MCF 10A (cell line): ENCODE data around the gene DHRS4L2. TPM values are rescaled to one million over a fixed set of nuclear protein-coding genes. Genes with fewer than 3 reads are reported as not detected.
"Not testable (repeated sequence)": the region's sequence is repeated elsewhere in the genome, so short reads cannot be mapped to it uniquely, and the experiment has no call there.

Source experiments
- BruUV-seq: library from RNA; stranded (reverse); fragments of 400-500 nt; replicated peaks from 2 replicates; lab custom pipeline; 2021; lab: Mats Ljungman, UMichigan
- CTCF ChIA-PET: fragments of 300-600 bp; sonication (Branson Sonifier 250); formaldehyde crosslinking; extraction: SDS; loops from one replicate; lab custom pipeline; 2021; ENCODE audit warnings: antibody characterized with exemption, inconsistent platforms; lab: Yijun Ruan, JAX
- POLR2A ChIA-PET: fragments of 300-600, 350-650 bp; sonication (Branson Sonifier 250); formaldehyde crosslinking; extraction: SDS; loops from one replicate; lab custom pipeline; 2020; ENCODE audit warnings: antibody characterized with exemption, inconsistent platforms; lab: Yijun Ruan, JAX
- DNase-seq: peaks from one replicate; pipeline ENCODE4 v3.0.0-alpha.2; 2018; ENCODE audit not compliant: unreplicated experiment
- H3K27ac Mint-ChIP-seq: one replicate; pipeline ENCODE4 v1.8.0; 2022; ENCODE audit warnings: mild to moderate bottlenecking, low read depth, mixed read lengths; ENCODE audit not compliant: unreplicated experiment
- H3K27me3 Mint-ChIP-seq: one replicate; pipeline ENCODE4 v1.8.0; 2022; ENCODE audit warnings: mixed read lengths; ENCODE audit not compliant: insufficient read depth, unreplicated experiment
- H3K36me3 Mint-ChIP-seq: one replicate; pipeline ENCODE4 v1.8.0; 2022; ENCODE audit warnings: mild to moderate bottlenecking, moderate library complexity, mixed read lengths; ENCODE audit not compliant: insufficient read depth, unreplicated experiment
- H3K4me1 Mint-ChIP-seq: one replicate; pipeline ENCODE4 v1.8.0; 2022; ENCODE audit warnings: mixed read lengths; ENCODE audit not compliant: insufficient read depth, unreplicated experiment
- H3K4me3 Mint-ChIP-seq: one replicate; pipeline ENCODE4 v1.8.0; 2022; ENCODE audit warnings: mild to moderate bottlenecking, moderate library complexity, mixed read lengths; ENCODE audit not compliant: unreplicated experiment
- H3K9me3 Mint-ChIP-seq: one replicate; pipeline ENCODE4 v1.8.0; 2022; ENCODE audit warnings: mixed read lengths; ENCODE audit not compliant: unreplicated experiment
- intact Hi-C: fragments of 100-400 bp; cut with micrococcal nuclease; formaldehyde crosslinking; loops from 2 replicates; pipeline ENCODE4 v1.14.1; 2022
- total RNA-seq: library from RNA; stranded (reverse); gene quantifications from 2 replicates; pipeline ENCODE4 v1.2.3, GENCODE V29; 2022
- TF ChIP-seq, protein P1 (sequence below): fragments of 200-600 bp; IDR thresholded peaks from one replicate; pipeline ENCODE4 v1.8.0; 2022; ENCODE audit warnings: antibody characterized with exemption, mild to moderate bottlenecking; ENCODE audit not compliant: unreplicated experiment

Gene DHRS4L2
- total RNA-seq, 1 experiment from 2014 or later, result 20.8 TPM

DNA sequence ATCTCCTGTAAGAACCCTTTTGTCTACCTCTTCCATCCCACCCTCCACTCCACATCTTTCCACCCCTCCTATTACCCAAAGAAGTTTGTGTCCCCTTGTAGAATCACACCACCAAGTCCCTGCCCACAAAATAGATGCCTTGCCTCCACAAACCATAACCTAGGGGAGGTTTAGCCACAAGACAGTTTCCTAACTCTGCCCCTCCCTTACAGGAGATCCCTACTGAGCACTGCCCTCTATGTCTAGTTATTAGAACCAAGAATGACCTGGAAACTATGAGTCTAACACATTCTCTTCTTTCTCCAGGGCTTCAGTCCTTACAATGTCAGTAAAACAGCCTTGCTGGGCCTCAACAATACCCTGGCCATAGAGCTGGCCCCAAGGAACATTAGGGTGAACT is 12.3 kb downstream of the DHRS4L2 start:
- intact Hi-C loops, BruUV-seq, H3K27me3 Mint-ChIP-seq, H3K4me3 Mint-ChIP-seq, H3K9me3 Mint-ChIP-seq, DNase-seq, H3K4me1 Mint-ChIP-seq, H3K27ac Mint-ChIP-seq, POLR2A ChIA-PET, CTCF ChIA-PET, H3K36me3 Mint-ChIP-seq: not testable (repeated sequence)

DNA sequence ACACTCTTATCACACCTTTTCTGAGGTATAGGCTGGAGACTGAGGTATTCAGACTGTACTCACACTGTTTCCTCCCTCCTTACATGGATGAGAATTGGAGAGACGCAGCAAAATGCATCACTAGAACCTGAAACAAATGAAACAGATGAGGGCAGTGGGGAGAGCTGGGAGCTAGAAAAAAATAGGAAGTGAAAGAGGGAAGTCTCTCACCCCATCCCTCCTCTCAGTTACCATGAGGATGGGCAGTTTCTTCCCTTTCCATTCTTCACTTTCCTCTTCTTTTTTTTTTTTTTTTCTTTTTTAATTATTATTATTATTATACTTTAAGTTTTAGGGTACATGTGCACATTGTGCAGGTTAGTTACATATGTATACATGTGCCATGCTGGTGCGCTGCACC is 12.9 kb downstream of the DHRS4L2 start:
- H3K27ac Mint-ChIP-seq, H3K9me3 Mint-ChIP-seq, DNase-seq, intact Hi-C loops, H3K36me3 Mint-ChIP-seq, H3K4me1 Mint-ChIP-seq, POLR2A ChIA-PET, BruUV-seq, CTCF ChIA-PET, H3K4me3 Mint-ChIP-seq, H3K27me3 Mint-ChIP-seq: not testable (repeated sequence)

DNA sequence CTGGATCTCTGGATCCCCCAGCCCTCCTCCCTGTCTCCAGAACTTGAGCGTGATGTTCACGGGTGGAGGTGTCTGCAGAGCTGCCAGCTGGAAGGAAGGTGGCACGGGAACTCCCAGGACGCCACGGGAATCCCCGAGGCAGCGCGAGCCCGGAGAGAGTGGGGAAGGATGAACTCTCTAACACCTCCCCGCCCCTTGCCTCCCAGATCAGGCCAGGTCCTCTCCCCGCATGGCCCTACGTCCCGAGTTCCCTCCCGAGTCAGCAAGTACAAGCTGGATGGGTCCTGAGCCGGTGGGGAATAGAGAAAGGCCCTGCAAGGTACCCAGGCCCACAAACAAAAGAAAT is 17.7 kb downstream of the DHRS4L2 start:
- H3K27ac Mint-ChIP-seq, H3K36me3 Mint-ChIP-seq, DNase-seq, BruUV-seq, H3K27me3 Mint-ChIP-seq, intact Hi-C loops, H3K9me3 Mint-ChIP-seq, POLR2A ChIA-PET, H3K4me3 Mint-ChIP-seq, H3K4me1 Mint-ChIP-seq: not testable (repeated sequence)
- CTCF ChIA-PET, result interaction anchor here (0.6 kb wide), 1 partner anchor 74 kb away, joined by 3 read pairs; no protein-coding TSS in a partner anchor

DNA sequence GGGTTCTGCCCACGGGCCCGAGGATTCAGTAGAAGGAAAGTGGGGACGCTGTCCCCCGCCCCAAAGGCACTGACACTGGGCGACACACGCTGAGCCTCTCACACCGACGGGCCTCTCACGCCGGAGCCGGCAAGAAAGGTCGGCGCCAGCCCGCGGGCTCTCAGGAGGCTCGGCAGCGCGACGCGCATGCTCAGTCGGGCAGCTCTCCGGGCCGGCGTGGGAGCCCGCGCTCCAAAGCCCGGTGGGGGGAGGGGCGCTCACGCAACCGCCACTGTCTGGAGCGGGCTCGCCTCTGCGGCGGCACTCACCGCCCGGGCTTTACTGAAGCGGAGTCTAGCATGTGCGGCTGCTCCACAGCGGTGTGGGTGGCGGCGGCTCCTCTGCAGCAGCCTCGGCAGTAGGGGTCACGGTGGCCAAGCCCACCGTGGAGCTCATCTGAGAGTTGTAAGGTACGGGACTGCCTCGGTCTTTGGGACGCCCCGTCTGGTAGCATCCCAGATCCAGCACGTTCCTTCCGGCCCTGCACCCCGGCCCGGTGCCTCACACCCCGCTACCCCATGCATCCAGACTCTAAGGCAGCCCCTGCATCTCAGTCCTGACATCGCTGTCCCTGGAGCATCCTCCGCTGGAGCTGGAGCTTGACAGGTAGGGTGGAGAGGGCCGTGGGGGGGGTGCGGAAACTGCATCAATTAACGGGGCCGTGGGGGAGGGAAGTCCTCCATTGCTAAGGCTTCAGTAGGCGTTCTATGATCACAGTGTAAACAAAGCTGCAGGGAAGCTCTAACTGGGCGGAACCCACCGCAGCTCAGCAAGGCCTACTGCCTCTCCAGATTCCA is 18.3 kb downstream of the DHRS4L2 start:
- H3K4me1 Mint-ChIP-seq, intact Hi-C loops, H3K36me3 Mint-ChIP-seq, DNase-seq, H3K27me3 Mint-ChIP-seq, H3K4me3 Mint-ChIP-seq, H3K9me3 Mint-ChIP-seq, BruUV-seq, POLR2A ChIA-PET, H3K27ac Mint-ChIP-seq: not testable (repeated sequence)
- CTCF ChIA-PET, result interaction anchor here (0.6 to 1.3 kb wide), 2 partner anchors 73 to 86 kb away, joined by 3 to 5 read pairs; no protein-coding TSS in a partner anchor

DNA sequence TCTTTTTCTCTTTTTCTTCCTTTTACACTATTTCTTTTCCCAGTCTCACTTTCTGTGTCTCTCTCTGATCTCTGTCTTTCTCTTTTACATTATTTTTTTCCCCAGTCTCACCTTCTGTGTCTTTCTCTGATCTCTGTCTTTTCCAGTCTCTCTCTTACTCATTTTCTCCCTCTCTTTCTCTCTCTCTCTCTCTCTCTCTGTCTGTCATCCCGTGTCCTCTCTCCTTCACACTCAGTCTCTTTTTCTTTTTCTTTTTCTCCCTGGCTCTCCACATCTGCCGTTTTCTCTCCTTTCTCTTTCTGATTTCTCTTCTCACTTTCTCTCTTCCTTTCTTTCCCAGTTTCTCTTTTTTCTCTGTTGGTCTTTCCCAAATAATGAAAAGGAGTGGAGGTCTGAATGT is 22.3 kb downstream of the DHRS4L2 start:
- ChIA-PET POLR2A (no interaction called here), CTCF (interaction anchor here (0.7 to 1.0 kb wide), 6 partner anchors 79 to 418 kb away, joined by 3 to 5 read pairs (median 4); partner anchors contain the start of gene CBLN3)
- intact Hi-C loops, result loop anchor here (5.0 kb wide), 1 partner anchor 231 kb away; the partner anchor contains the start of gene TINF2
- no peak for DNase-seq
- H3K36me3 Mint-ChIP-seq, result no peaks in the 10 kb centered on the region
- H3K4me3 Mint-ChIP-seq, result no peak overlapping the region
- no peaks in the 10 kb centered on the region for H3K9me3 Mint-ChIP-seq
- no peaks in the 10 kb centered on the region for H3K4me1 Mint-ChIP-seq
- BruUV-seq, result no TSS peak
- TF ChIP-seq, protein P1, sequence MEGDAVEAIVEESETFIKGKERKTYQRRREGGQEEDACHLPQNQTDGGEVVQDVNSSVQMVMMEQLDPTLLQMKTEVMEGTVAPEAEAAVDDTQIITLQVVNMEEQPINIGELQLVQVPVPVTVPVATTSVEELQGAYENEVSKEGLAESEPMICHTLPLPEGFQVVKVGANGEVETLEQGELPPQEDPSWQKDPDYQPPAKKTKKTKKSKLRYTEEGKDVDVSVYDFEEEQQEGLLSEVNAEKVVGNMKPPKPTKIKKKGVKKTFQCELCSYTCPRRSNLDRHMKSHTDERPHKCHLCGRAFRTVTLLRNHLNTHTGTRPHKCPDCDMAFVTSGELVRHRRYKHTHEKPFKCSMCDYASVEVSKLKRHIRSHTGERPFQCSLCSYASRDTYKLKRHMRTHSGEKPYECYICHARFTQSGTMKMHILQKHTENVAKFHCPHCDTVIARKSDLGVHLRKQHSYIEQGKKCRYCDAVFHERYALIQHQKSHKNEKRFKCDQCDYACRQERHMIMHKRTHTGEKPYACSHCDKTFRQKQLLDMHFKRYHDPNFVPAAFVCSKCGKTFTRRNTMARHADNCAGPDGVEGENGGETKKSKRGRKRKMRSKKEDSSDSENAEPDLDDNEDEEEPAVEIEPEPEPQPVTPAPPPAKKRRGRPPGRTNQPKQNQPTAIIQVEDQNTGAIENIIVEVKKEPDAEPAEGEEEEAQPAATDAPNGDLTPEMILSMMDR, result no peak
- H3K27ac Mint-ChIP-seq, result peak overlapping the region; percentile 32
- H3K27me3 Mint-ChIP-seq, result peaks cover under 1% of the 10 kb centered on the region

DNA sequence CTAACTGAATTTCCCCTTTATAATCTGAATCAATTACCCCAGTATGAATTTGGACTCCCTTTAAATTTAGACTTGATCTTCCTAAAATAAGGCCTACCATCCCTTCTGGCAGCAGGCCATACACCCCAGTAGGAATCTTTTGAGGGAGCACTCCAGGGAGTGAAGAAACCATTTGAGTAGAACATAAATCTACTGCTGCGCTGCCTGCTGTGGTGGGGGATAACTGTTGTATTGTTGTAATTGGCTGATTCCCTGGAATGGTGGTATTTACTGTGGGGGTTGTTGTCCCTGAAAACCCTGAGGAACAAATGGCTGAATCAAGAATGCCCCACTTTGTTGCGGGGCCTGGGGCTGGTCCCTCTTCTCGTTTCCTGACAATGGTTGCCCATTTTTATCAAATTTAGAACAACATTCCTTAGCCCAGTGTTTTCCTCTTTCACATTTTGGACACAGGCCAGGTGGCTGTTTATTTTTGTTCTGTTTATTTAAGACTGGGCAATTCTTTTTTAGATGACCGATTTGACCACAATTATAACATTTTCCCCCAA is 24.1 kb downstream of the DHRS4L2 start:
- intact Hi-C loops, result loop anchor here (5.0 kb wide), 1 partner anchor 230 kb away; the partner anchor contains the start of gene TINF2
- H3K27ac Mint-ChIP-seq, H3K36me3 Mint-ChIP-seq, DNase-seq, H3K9me3 Mint-ChIP-seq, H3K4me3 Mint-ChIP-seq, BruUV-seq, H3K4me1 Mint-ChIP-seq: not testable (repeated sequence)
- H3K27me3 Mint-ChIP-seq, result peaks cover 18% of the 10 kb centered on the region
- POLR2A ChIA-PET, result interaction anchor here (1.0 kb wide), 1 partner anchor 97 kb away, joined by 5 read pairs; no protein-coding TSS in a partner anchor
- CTCF ChIA-PET, result interaction anchor here (0.7 to 0.8 kb wide), 2 partner anchors 29 to 72 kb away, joined by 3 read pairs; no protein-coding TSS in a partner anchor
